ENCODE data around the gene INKA1. TPM values are rescaled to one million over a fixed set of nuclear protein-coding genes. Genes with fewer than 3 reads are reported as not detected.
"Not testable (repeated sequence)": the region's sequence is repeated elsewhere in the genome, so short reads cannot be mapped to it uniquely, and the experiment has no call there.

The INKA1 gene
- total RNA-seq, 4 donors from 2014 or later, result 1.4 to 1.5 TPM; not detected in 2

DNA sequence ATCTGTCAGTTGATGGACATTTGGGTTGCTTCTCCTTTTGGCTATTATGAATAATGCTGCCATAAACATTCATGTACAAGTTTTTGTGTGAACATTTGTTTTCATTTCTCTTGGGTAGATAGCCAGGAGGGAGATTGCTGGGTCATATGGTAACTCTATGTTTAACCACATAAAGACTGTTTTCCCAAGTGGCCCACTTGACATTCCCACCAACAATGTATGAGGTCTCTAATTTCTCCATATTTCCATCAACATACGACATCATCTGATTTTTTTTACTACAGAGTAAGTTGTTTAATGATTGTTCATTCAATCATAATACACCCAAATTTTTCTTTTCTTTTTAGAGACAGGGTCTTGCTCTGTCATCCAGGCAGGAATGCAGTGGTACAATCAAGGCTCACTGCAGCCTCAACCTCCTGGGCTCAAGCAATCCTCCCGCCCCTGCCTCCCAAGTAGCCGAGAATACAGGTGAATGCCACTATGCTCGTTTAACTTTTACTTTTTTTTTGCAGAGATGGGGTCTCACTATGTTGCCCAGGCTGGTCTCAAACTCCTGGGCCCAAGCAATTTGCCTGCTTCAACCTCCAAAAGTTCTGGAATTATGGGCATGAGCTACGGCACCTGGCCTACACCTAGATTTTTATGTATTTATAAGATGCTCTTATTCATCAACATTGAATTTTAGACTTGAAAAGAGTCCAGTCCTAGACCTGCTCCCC, 23.5 kb upstream of the INKA1 start:
- intact Hi-C loops (cut with DNase I; ENCODE audit: low total_unique reads) (no loop called here), in situ Hi-C loops (cut with MboI; ENCODE audit: low pct_ligation_motif_present in 1 of 4, low pct_unique_long_range_greater_than_20kb in 1 of 4, low sequenced_read_pairs in 3 of 4) (no loop called here)
- TF ChIP-seq POLR2AphosphoS5 (IDR thresholded peaks at IDR 0.05) (no peak), EP300 (IDR thresholded peaks at IDR 0.05; ENCODE audit: low read depth) (no peak), POLR2A (IDR thresholded peaks at IDR 0.05) (no peak), CTCF (IDR thresholded peaks at IDR 0.05) (no peak)
- 90 to 94% methylated on average over 5 of the region's 5 CpGs for WGBS, 2 donors (ENCODE audit: low coverage in 1 of 2)
- Histone ChIP-seq H3K4me3 (no peak overlapping the region), H3K4me1 (peaks cover 13 to 52% (median 29%) of the 10 kb centered on the region in 4 donors), H3K27ac (no peak overlapping the region), H3K9me3 (no peaks in the 10 kb centered on the region), H3K36me3 (no peaks in the 10 kb centered on the region), H3K27me3 (no peaks in the 10 kb centered on the region)
- DNase-seq, result no peak

GRCh38 chr3:49780080-49780974, 22.7 kb upstream of the INKA1 start:
- no peaks in the 10 kb centered on the region for H3K27me3 ChIP-seq
- 42 to 49% methylated on average over 4 of the region's 4 CpGs for WGBS, 2 donors (ENCODE audit: low coverage in 1 of 2)
- intact Hi-C loops (cut with DNase I; ENCODE audit: low total_unique reads), result no loop called here
- peak overlapping the region in 1 of 4 donors; percentile 44 for H3K27ac ChIP-seq
- no peaks in the 10 kb centered on the region for H3K9me3 ChIP-seq
- in situ Hi-C loops (cut with MboI; ENCODE audit: low pct_ligation_motif_present in 1 of 4, low pct_unique_long_range_greater_than_20kb in 1 of 4, low sequenced_read_pairs in 3 of 4), result no loop called here
- H3K36me3 ChIP-seq, result no peaks in the 10 kb centered on the region
- peaks cover 18 to 52% (median 31%) of the 10 kb centered on the region in 4 donors for H3K4me1 ChIP-seq
- H3K4me3 ChIP-seq, result no peak overlapping the region
- no peak for TF ChIP-seq POLR2A (IDR thresholded peaks at IDR 0.05)
- TF ChIP-seq CTCF (IDR thresholded peaks at IDR 0.05), result no peak
- TF ChIP-seq POLR2AphosphoS5 (IDR thresholded peaks at IDR 0.05), result no peak
- TF ChIP-seq EP300 (IDR thresholded peaks at IDR 0.05; ENCODE audit: low read depth), result no peak
- no peak for DNase-seq

DNA sequence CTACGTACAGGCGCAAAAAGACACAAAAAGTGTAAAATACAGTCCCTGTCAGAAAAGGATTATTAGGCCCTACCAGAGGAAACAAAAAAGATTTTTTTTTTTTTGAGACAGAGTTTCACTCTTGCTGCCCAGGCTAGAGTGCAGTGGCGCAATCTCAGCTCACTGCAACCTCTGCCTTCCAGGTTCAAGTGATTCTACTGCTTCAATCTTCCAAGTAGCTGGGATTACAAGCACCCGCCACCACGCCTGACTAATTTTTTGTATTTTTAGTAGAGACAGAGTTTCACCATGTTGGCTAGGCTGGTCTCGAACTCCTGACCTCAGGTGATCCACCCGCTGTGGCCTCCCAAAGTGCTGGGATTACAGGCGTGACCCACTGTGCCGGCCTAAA, 22.1 kb upstream of the INKA1 start:
- H3K36me3 ChIP-seq; H3K9me3 ChIP-seq; intact Hi-C loops (cut with DNase I; ENCODE audit: low total_unique reads); H3K27me3 ChIP-seq; H3K4me3 ChIP-seq; H3K27ac ChIP-seq; DNase-seq; in situ Hi-C loops (cut with MboI; ENCODE audit: low pct_ligation_motif_present in 1 of 4, low pct_unique_long_range_greater_than_20kb in 1 of 4, low sequenced_read_pairs in 3 of 4): not testable (repeated sequence)
- H3K4me1 ChIP-seq, result peaks cover 22 to 52% (median 32%) of the 10 kb centered on the region in 4 donors
- 80 to 89% methylated on average over 9 of the region's 9 CpGs for WGBS, 2 donors (ENCODE audit: low coverage in 1 of 2)

DNA sequence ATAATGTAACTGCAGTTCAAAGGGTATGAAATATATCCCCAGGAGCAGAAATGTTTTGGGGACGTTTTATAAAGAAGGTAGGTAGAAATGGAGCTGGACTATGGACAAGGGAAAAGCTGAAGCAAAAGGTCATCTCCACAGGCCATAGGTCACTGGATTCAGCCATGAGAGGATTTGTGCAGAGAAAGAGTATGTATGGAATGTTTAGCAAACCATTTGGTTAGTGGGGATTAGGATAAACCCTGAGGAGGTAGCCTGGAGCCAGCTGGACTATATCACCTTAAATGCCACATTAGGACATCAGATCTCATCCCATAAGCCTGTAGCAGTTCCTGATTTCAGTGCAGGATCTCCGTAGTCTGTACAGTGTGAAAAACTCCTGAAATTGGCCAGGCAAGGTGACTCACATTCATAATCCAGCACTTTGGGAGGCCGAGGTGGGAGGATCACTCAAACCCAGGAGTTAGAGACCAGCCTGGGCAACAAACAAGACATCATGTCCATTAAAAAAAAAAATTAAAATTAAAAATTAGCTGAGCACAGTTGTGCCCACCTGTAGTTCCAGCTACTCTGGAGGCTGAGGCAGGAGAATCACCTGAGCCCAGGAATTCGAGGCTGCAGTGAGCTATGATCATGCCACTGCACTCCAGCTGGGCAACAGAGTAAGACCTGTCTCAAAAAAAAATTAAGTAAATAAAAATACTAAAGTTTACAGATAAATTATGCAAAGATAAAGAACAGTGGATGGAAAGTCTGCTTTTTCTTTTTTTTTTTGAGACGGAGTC, 21.5 kb upstream of the INKA1 start:
- no peak for DNase-seq
- Histone ChIP-seq H3K27me3 (no peaks in the 10 kb centered on the region), H3K27ac (no peak overlapping the region), H3K4me1 (peaks cover 22 to 52% (median 32%) of the 10 kb centered on the region in 4 donors), H3K36me3 (no peaks in the 10 kb centered on the region), H3K4me3 (no peak overlapping the region), H3K9me3 (no peaks in the 10 kb centered on the region)
- WGBS, 2 donors (ENCODE audit: low coverage in 1 of 2), result 71 to 74% methylated on average over 2 to 5 of the region's 5 CpGs
- intact Hi-C loops (cut with DNase I; ENCODE audit: low total_unique reads) (no loop called here), in situ Hi-C loops (cut with MboI; ENCODE audit: low pct_ligation_motif_present in 1 of 4, low pct_unique_long_range_greater_than_20kb in 1 of 4, low sequenced_read_pairs in 3 of 4) (no loop called here)
- no peak for TF ChIP-seq EP300 (IDR thresholded peaks at IDR 0.05; ENCODE audit: low read depth)
- TF ChIP-seq POLR2A (IDR thresholded peaks at IDR 0.05), result no peak
- no peak for TF ChIP-seq CTCF (IDR thresholded peaks at IDR 0.05)
- no peak for TF ChIP-seq POLR2AphosphoS5 (IDR thresholded peaks at IDR 0.05)

DNA sequence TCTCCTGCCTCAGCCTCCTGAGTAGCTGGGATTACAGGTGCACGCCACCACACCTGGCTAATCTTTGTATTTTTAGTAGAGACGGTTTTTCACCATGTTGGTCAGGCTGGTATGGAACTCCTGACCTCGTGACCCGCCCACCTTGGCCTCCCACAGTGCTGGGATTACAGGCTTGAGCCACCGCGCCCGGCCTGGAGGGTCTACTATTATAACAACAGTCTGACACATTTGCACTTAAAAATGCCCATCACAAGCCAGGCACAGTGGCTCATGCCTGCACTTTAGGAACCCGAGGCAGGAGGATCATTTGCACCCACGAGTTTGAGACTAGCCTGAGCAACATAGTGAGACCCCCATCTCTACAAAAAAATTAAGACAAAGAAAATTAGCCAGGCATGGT, 20.8 kb upstream of the INKA1 start:
- H3K4me1 ChIP-seq, result peaks cover 27 to 58% (median 38%) of the 10 kb centered on the region in 4 donors
- H3K27ac ChIP-seq; H3K9me3 ChIP-seq; H3K27me3 ChIP-seq; H3K36me3 ChIP-seq; DNase-seq; in situ Hi-C loops (cut with MboI; ENCODE audit: low pct_ligation_motif_present in 1 of 4, low pct_unique_long_range_greater_than_20kb in 1 of 4, low sequenced_read_pairs in 3 of 4); intact Hi-C loops (cut with DNase I; ENCODE audit: low total_unique reads); H3K4me3 ChIP-seq: not testable (repeated sequence)
- 87 to 100% methylated on average over 2 to 9 of the region's 9 CpGs for WGBS, 2 donors (ENCODE audit: low coverage in 1 of 2)
